HL-60 (cell line): ENCODE measurements around the gene CCDC88B.

Experiments used
- DNase-seq, 2 experiments: peaks; one replicate each; pipeline ENCODE4 v3.0.0-alpha.2; 2010 to 2020; ENCODE audit warnings: low read depth in 1 of 2, low spot score in 1 of 2
- H3K27ac ChIP-seq: fragments of 250-450 bp; sonication (Bioruptor Pico); replicated peaks from 2 replicates; pipeline ENCODE4 v1.5.1; 2020; ENCODE audit warnings: mild to moderate bottlenecking, moderate library complexity
- H3K27me3 ChIP-seq: fragments of 250-450 bp; sonication (Bioruptor Pico); 2 replicates; pipeline ENCODE4 v1.5.1; 2021; ENCODE audit warnings: mild to moderate bottlenecking, moderate library complexity; ENCODE audit not compliant: insufficient read depth, poor library complexity, severe bottlenecking
- H3K4me3 ChIP-seq: replicated peaks from 2 replicates; pipeline ENCODE4 v1.5.1; 2011; ENCODE audit warnings: mild to moderate bottlenecking, control low read depth, low read length; ENCODE audit not compliant: insufficient read depth
- CTCF ChIP-seq: IDR thresholded peaks from one replicate; pipeline ENCODE4 v1.5.1; 2011; ENCODE audit warnings: low read length, control low read depth, inconsistent platforms; ENCODE audit not compliant: insufficient read depth
- GABPA ChIP-seq: IDR thresholded peaks from 2 replicates; pipeline ENCODE4 v1.6.1; 2012; ENCODE audit warnings: low read depth
- POLR2AphosphoS5 ChIP-seq: IDR thresholded peaks from 2 replicates; pipeline ENCODE4 v1.6.1; 2012; ENCODE audit warnings: low read depth
- SPI1 ChIP-seq: IDR thresholded peaks from 2 replicates; pipeline ENCODE4 v1.6.1; 2012; ENCODE audit warnings: low read depth, mild to moderate bottlenecking, borderline replicate concordance
- TF ChIP-seq, protein P1 (sequence below): IDR thresholded peaks from 2 replicates; pipeline ENCODE4 v1.6.1; 2012; ENCODE audit warnings: low read depth; ENCODE audit not compliant: insufficient replicate concordance

Gene CCDC88B

DNA sequence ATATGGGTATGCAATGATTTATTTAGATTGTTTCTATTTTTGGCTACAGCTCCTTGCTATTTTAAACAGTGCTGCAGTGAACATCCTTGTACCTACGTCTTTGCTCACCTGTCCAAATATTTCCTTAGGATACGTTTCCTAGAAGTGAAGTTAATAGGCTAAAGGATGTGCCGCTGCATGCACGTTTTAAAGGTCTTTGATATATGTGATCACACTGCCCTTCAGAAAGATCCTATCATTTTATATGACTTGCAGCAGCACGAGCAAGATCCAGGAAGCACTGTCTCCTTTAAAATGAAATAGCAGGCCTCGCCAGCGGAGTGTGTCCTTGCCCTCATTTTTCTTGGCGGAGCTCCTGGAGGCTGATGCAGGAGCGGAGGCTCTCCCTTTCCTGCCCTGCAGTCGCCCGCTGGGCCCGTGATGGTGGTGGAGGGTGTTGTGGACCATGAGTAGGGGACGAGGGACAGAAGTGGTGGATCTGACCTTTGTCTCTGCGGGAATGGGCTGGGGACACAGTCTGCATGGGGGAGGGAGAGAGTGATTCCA is 38.4 kb downstream of the CCDC88B start:
- TF ChIP-seq, protein P1, sequence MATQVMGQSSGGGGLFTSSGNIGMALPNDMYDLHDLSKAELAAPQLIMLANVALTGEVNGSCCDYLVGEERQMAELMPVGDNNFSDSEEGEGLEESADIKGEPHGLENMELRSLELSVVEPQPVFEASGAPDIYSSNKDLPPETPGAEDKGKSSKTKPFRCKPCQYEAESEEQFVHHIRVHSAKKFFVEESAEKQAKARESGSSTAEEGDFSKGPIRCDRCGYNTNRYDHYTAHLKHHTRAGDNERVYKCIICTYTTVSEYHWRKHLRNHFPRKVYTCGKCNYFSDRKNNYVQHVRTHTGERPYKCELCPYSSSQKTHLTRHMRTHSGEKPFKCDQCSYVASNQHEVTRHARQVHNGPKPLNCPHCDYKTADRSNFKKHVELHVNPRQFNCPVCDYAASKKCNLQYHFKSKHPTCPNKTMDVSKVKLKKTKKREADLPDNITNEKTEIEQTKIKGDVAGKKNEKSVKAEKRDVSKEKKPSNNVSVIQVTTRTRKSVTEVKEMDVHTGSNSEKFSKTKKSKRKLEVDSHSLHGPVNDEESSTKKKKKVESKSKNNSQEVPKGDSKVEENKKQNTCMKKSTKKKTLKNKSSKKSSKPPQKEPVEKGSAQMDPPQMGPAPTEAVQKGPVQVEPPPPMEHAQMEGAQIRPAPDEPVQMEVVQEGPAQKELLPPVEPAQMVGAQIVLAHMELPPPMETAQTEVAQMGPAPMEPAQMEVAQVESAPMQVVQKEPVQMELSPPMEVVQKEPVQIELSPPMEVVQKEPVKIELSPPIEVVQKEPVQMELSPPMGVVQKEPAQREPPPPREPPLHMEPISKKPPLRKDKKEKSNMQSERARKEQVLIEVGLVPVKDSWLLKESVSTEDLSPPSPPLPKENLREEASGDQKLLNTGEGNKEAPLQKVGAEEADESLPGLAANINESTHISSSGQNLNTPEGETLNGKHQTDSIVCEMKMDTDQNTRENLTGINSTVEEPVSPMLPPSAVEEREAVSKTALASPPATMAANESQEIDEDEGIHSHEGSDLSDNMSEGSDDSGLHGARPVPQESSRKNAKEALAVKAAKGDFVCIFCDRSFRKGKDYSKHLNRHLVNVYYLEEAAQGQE: no peak
- TF ChIP-seq CTCF (no peak), SPI1 (no peak), GABPA (no peak), POLR2AphosphoS5 (no peak)
- Histone ChIP-seq H3K4me3 (no peak overlapping the region), H3K27me3 (no peaks in the 10 kb centered on the region), H3K27ac (no peak overlapping the region)
- no peak for DNase-seq

GRCh38 chr11:64379160-64379559 is 39.2 kb downstream of the CCDC88B start:
- H3K27ac ChIP-seq: no peak overlapping the region
- H3K27me3 ChIP-seq: no peaks in the 10 kb centered on the region
- TF ChIP-seq, protein P1: no peak
- TF ChIP-seq SPI1: no peak
- TF ChIP-seq CTCF: no peak
- no peak for TF ChIP-seq GABPA
- TF ChIP-seq POLR2AphosphoS5: no peak
- DNase-seq: no peak
- no peak overlapping the region for H3K4me3 ChIP-seq

GRCh38 chr11:64379817-64380709 is 40.1 kb downstream of the CCDC88B start:
- TF ChIP-seq, protein P1: no peak
- no peak for TF ChIP-seq POLR2AphosphoS5
- TF ChIP-seq CTCF: no peak
- TF ChIP-seq GABPA: no peak
- TF ChIP-seq SPI1: no peak
- H3K27ac ChIP-seq: no peak overlapping the region
- no peak overlapping the region for H3K4me3 ChIP-seq
- no peak for DNase-seq
- H3K27me3 ChIP-seq: no peaks in the 10 kb centered on the region
